Mesenchymal stem cell (in vitro differentiated cells and primary cell): ENCODE data around the gene SLC9A6.

Experiments used
- DNase-seq: peaks from one replicate; pipeline ENCODE4 v3.0.0-alpha.2; 2013
- H2AFZ ChIP-seq: one replicate; pipeline ENCODE4 v1.6.1; 2013; ENCODE audit warnings: low read depth, mild to moderate bottlenecking, control low read depth, inconsistent platforms, low read length, moderate library complexity
- H2AK5ac ChIP-seq: 2 replicates; pipeline ENCODE4 v1.6.1; 2013; ENCODE audit warnings: low read length, moderate library complexity, mild to moderate bottlenecking, inconsistent platforms; ENCODE audit not compliant: severe bottlenecking
- H2BK120ac ChIP-seq: one replicate; pipeline ENCODE4 v1.6.1; 2013; ENCODE audit warnings: low read depth, mild to moderate bottlenecking, inconsistent platforms, low read length, moderate library complexity
- H2BK12ac ChIP-seq, 2 experiments: one replicate each; pipeline ENCODE4 v1.6.1; 2013; ENCODE audit warnings: inconsistent platforms in 2 of 2, low read length in 2 of 2, mild to moderate bottlenecking in 2 of 2, moderate library complexity in 2 of 2, control low read depth in 1 of 2
- H2BK15ac ChIP-seq: one replicate; pipeline ENCODE4 v1.6.1; 2013; ENCODE audit warnings: mild to moderate bottlenecking, low read depth, inconsistent platforms; ENCODE audit not compliant: poor library complexity, severe bottlenecking
- H2BK5ac ChIP-seq: 2 replicates; pipeline ENCODE4 v1.6.1; 2013; ENCODE audit warnings: low read depth, mild to moderate bottlenecking, low read length, control low read depth, inconsistent platforms; ENCODE audit not compliant: poor library complexity, severe bottlenecking
- H3K14ac ChIP-seq, 2 experiments: one replicate each; pipeline ENCODE4 v1.6.1; 2013; ENCODE audit warnings: inconsistent platforms in 2 of 2, low read length in 2 of 2, control low read depth in 1 of 2, mild to moderate bottlenecking in 1 of 2, moderate library complexity in 1 of 2
- H3K18ac ChIP-seq, 2 experiments: one replicate each; pipeline ENCODE4 v1.6.1; 2013; ENCODE audit warnings: inconsistent platforms in 2 of 2, low read length in 2 of 2, control low read depth in 1 of 2, low read depth in 1 of 2, mild to moderate bottlenecking in 1 of 2
- H3K23ac ChIP-seq, 2 experiments: one replicate each; pipeline ENCODE4 v1.6.1; 2013; ENCODE audit warnings: inconsistent platforms in 2 of 2, low read length in 2 of 2, mild to moderate bottlenecking in 2 of 2, moderate library complexity in 2 of 2, control low read depth in 1 of 2
- H3K27ac ChIP-seq: 2 replicates; pipeline ENCODE4 v1.5.1; 2013; ENCODE audit warnings: mild to moderate bottlenecking, moderate library complexity, low read length, control low read depth, inconsistent platforms; ENCODE audit not compliant: poor library complexity, severe bottlenecking
- H3K27me3 ChIP-seq, 2 experiments: 2 replicates each; pipeline versions ENCODE4 v1.6.1 to v1.7.0; 2013; ENCODE audit warnings: low read length in 2 of 2, mild to moderate bottlenecking in 2 of 2, moderate library complexity in 2 of 2, control low read depth in 1 of 2, inconsistent platforms in 1 of 2; ENCODE audit not compliant: control insufficient read depth in 1 of 2, insufficient read depth in 1 of 2
- H3K36me3 ChIP-seq, 2 experiments: 2 replicates each; pipeline versions ENCODE4 v1.6.1 to v1.7.0; 2013; ENCODE audit warnings: low read length in 2 of 2, control low read depth in 1 of 2, inconsistent platforms in 1 of 2, low read depth in 1 of 2, mild to moderate bottlenecking in 1 of 2; ENCODE audit not compliant: insufficient read depth in 2 of 2, control insufficient read depth in 1 of 2
- H3K4ac ChIP-seq, 2 experiments: one replicate each; pipeline ENCODE4 v1.6.1; 2013; ENCODE audit warnings: inconsistent platforms in 2 of 2, low read length in 2 of 2, mild to moderate bottlenecking in 2 of 2, moderate library complexity in 2 of 2, control low read depth in 1 of 2, low read depth in 1 of 2
- H3K4me1 ChIP-seq: 2 replicates; pipeline ENCODE4 v1.6.1; 2013; ENCODE audit warnings: low read depth, low read length, control low read depth; ENCODE audit not compliant: control insufficient read depth, insufficient read depth
- H3K4me2 ChIP-seq: 2 replicates; pipeline ENCODE4 v1.6.1; 2013; ENCODE audit warnings: low read length, mild to moderate bottlenecking, inconsistent platforms; ENCODE audit not compliant: poor library complexity, severe bottlenecking
- H3K4me3 ChIP-seq, 2 experiments: 2 replicates each; pipeline versions ENCODE4 v1.5.1 to v1.7.0; 2013; ENCODE audit warnings: low read length in 2 of 2, mild to moderate bottlenecking in 2 of 2, control low read depth in 1 of 2, low read depth in 1 of 2; ENCODE audit not compliant: insufficient read depth in 1 of 2
- H3K79me1 ChIP-seq: replicated peaks from 2 replicates; pipeline ENCODE4 v1.6.1; 2013; ENCODE audit warnings: mild to moderate bottlenecking, control low read depth, low read length, inconsistent platforms; ENCODE audit not compliant: poor library complexity, severe bottlenecking
- H3K9ac ChIP-seq: 2 replicates; pipeline ENCODE4 v1.7.0; 2013; ENCODE audit warnings: mild to moderate bottlenecking, low read length, moderate library complexity
- H3K9me3 ChIP-seq: 2 replicates; pipeline ENCODE4 v1.7.0; 2013; ENCODE audit warnings: mild to moderate bottlenecking, low read length; ENCODE audit not compliant: control insufficient read depth
- H4K8ac ChIP-seq: one replicate; pipeline ENCODE4 v1.6.1; 2013; ENCODE audit warnings: inconsistent platforms, mild to moderate bottlenecking, low read length, moderate library complexity
- H4K91ac ChIP-seq: one replicate; pipeline ENCODE4 v1.6.1; 2013; ENCODE audit warnings: mild to moderate bottlenecking, low read length, inconsistent platforms
- WGBS: methylation state at CpG from one replicate; pipeline ENCODE4 v1.1.7; 2013; ENCODE audit warnings: mixed read lengths; 5-methylcytosine and 5-hydroxymethylcytosine counted together

The SLC9A6 gene

DNA sequence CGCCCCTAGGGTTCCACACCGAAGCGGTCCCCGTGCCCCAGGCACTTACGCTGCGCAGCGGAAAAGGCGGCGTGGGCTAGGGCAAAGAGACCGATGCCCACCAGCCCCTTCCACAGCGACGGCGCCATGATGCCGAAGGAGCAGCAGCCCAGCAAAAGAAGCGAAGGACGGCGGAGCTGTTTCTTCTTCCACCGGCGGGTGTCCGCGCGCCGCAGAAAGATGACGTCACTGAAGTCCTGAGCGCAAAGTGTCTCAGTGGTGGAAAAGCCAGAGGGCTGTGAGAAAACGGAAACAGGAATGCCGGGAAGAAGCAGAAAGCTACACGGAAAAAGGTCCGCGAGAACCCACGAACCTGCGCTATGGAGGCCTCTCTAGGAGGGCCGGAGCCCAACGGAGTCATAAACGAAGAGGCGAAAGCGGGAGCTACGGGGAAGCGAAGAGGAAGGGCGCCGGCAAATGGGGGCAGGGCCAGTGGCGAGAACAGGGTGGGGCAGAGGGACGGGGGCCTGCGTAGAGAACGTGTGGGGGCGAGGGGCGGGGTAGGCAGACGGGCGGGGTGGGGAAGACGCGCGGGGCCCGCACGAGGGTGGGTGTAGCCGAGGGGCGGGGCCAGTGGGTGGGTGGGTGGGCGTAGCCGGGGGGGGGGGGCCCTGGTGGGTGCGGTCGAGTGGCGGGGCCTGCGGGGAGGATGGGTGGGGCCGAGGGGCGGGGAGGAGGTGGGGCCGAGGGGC lies 11.5 kb upstream of the SLC9A6 start, which contains the start of gene MMGT1:
MMGT1 (minus strand) TSS at position 441 of the 731 bp plus-strand sequence; CDS start at position 128, 313 bp downstream.
- H3K18ac ChIP-seq, result peak within 1 kb of the TSS; percentile 69 to 96
- no peaks in the 10 kb centered on the region for H3K9me3 ChIP-seq
- H2BK15ac ChIP-seq, result no peak within 1 kb of the TSS
- H2BK5ac ChIP-seq, result peak within 1 kb of the TSS; percentile 25
- H2BK12ac ChIP-seq, result peak within 1 kb of the TSS in 1 of 2 experiments; percentile 55
- H4K91ac ChIP-seq, result peak within 1 kb of the TSS; percentile 43
- H3K23ac ChIP-seq, result no peak within 1 kb of the TSS
- peak within 1 kb of the TSS; percentile 90 for H3K27ac ChIP-seq
- H3K4me1 ChIP-seq, result no peaks in the 10 kb centered on the region
- H2AFZ ChIP-seq, result peak within 1 kb of the TSS; percentile 91
- peak within 1 kb of the TSS in 1 of 2 experiments; percentile 81 for H3K14ac ChIP-seq
- 0% methylated on average over 35 of the region's 65 CpGs for WGBS
- DNase-seq, result peak; percentile 88
- H4K8ac ChIP-seq, result peak within 1 kb of the TSS; percentile 75
- peak within 1 kb of the TSS; percentile 91 for H3K9ac ChIP-seq
- H3K4me3 ChIP-seq, result peak within 1 kb of the TSS; percentile 83 to 93
- no peaks in the 10 kb centered on the region for H3K27me3 ChIP-seq
- no peak within 1 kb of the TSS for H2AK5ac ChIP-seq
- peak within 1 kb of the TSS; percentile 78 for H3K4me2 ChIP-seq
- H3K4ac ChIP-seq, result peak within 1 kb of the TSS; percentile 35 to 49
- no peaks in the 10 kb centered on the region for H3K79me1 ChIP-seq
- no peak within 1 kb of the TSS for H2BK120ac ChIP-seq
- peaks cover 0 to 2% of the 10 kb centered on the region in 2 experiments for H3K36me3 ChIP-seq

DNA sequence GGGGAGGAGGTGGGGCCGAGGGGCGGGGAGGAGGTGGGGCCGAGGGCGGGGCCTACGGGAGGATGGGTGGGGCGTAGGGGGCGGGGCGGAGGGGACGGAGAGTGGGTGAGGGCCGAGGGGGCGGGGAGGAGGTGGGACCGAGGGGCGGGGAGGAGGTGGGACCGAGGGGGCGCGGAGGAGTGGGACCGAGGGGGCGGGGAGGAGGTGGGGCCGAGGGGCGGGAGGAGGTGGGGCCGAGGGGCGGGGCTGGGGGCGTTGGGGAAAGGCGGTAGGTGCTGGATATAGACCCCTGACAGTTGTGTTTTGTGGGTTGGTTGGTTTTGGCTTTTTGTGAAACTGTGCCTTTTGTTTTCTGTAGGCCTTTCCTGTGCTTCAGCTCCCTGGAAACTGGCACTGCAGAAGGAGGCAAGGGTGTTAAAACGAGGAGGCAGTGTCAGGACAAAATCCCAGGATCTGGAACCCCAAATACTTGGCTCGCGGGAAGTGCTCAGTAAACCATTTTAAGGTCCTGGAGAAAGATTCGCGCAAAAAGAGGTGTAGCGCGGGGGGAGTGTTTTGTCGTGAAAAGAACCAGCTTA lies 10.9 kb upstream of the SLC9A6 start:
- Histone ChIP-seq H3K9me3 (no peaks in the 10 kb centered on the region), H3K4me1 (no peaks in the 10 kb centered on the region), H2BK15ac (no peak overlapping the region), H2BK120ac (no peak overlapping the region), H4K8ac (no peak overlapping the region), H3K9ac (peak overlapping the region; percentile 79), H3K4me3 (peak overlapping the region in 1 of 2 experiments; percentile 77), H3K4me2 (peak overlapping the region; percentile 53), H2BK12ac (no peak overlapping the region), H3K18ac (no peak overlapping the region), H4K91ac (no peak overlapping the region), H2AFZ (no peak overlapping the region), H3K23ac (no peak overlapping the region), H3K4ac (no peak overlapping the region), H3K36me3 (no peaks in the 10 kb centered on the region), H2BK5ac (peak overlapping the region; percentile 25), H3K27me3 (peaks cover 0 to 2% of the 10 kb centered on the region in 2 experiments), H3K79me1 (no peaks in the 10 kb centered on the region), H3K14ac (no peak overlapping the region), H2AK5ac (no peak overlapping the region), H3K27ac (no peak overlapping the region)
- 31% methylated on average over 3 of the region's 32 CpGs for WGBS
- peak; percentile 60 for DNase-seq

DNA sequence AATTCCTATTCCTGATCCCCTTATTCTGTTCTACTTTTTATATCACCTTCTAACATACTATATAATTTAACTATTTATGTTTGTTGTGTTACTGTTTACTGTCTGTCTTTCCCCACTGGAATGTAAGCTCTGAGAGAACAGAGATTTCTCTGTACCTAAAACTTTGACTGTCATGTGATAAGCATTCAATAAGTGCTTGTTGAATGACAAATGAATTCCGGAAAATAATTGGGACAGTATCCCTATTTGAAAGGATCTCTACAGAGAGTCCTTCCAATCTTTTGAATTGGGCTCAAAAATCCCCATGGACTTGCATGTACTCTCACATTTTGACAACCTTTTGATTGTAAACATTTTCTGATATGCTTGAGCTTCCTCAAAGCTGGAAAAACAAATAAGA lies 9.8 kb upstream of the SLC9A6 start:
- 100% methylated on average over 1 of the region's 1 CpG for WGBS
- no peak overlapping the region for H3K18ac ChIP-seq
- no peak overlapping the region for H4K91ac ChIP-seq
- no peak overlapping the region for H2BK5ac ChIP-seq
- no peak overlapping the region for H3K9ac ChIP-seq
- H3K4me1 ChIP-seq, result no peaks in the 10 kb centered on the region
- no peaks in the 10 kb centered on the region for H3K36me3 ChIP-seq
- H2BK12ac ChIP-seq, result no peak overlapping the region
- H3K4me3 ChIP-seq, result no peak overlapping the region
- H4K8ac ChIP-seq, result no peak overlapping the region
- no peak overlapping the region for H2AFZ ChIP-seq
- peaks cover 0 to 4% of the 10 kb centered on the region in 2 experiments for H3K27me3 ChIP-seq
- no peak overlapping the region for H3K4me2 ChIP-seq
- H3K9me3 ChIP-seq, result no peaks in the 10 kb centered on the region
- no peak overlapping the region for H2BK15ac ChIP-seq
- DNase-seq, result no peak
- H3K27ac ChIP-seq, result no peak overlapping the region
- H3K14ac ChIP-seq, result no peak overlapping the region
- no peaks in the 10 kb centered on the region for H3K79me1 ChIP-seq
- H3K23ac ChIP-seq, result no peak overlapping the region
- H2BK120ac ChIP-seq, result no peak overlapping the region
- H3K4ac ChIP-seq, result no peak overlapping the region
- no peak overlapping the region for H2AK5ac ChIP-seq

DNA sequence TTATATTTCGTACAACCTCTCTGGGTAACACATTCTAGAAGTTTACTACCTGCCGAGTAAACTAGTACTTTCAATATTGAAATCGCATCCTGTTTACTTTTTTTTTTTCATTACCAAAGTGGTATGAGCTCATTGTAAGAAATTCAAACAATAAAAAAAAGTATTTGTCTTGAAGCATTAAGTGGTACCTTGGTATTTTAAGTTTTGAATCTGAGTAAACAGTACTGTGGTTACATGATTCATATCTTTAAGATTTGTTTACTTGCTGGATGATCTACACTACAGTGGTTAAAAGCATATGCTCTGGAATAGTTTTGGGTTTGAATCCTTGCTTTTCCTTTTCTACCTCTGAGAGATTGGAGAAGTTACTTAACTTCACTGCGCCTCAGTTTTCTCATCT lies 7.6 kb upstream of the SLC9A6 start:
- Histone ChIP-seq H3K4me1 (no peaks in the 10 kb centered on the region), H4K91ac (no peak overlapping the region), H4K8ac (no peak overlapping the region), H3K36me3 (no peaks in the 10 kb centered on the region), H3K18ac (no peak overlapping the region), H3K4me3 (no peak overlapping the region), H3K79me1 (no peaks in the 10 kb centered on the region), H3K4me2 (no peak overlapping the region), H3K23ac (no peak overlapping the region), H3K9ac (no peak overlapping the region), H2BK12ac (no peak overlapping the region), H2AFZ (no peak overlapping the region), H2BK5ac (no peak overlapping the region), H3K27ac (no peak overlapping the region), H2AK5ac (no peak overlapping the region), H2BK120ac (no peak overlapping the region), H3K27me3 (peaks cover 0 to 4% of the 10 kb centered on the region in 2 experiments), H3K4ac (no peak overlapping the region), H3K14ac (no peak overlapping the region), H3K9me3 (no peaks in the 10 kb centered on the region), H2BK15ac (no peak overlapping the region)
- WGBS, result no CpG with 5 or more reads among the region's 4 CpGs
- DNase-seq, result peak; percentile 44
